ENCODE data around the gene STAMBPL1.
A peak's percentile ranks its signal among the peaks of the same experiment; 100 is the strongest.
"Not testable (repeated sequence)": the region's sequence is repeated elsewhere in the genome, so short reads cannot be mapped to it uniquely, and the experiment has no call there.

Gene STAMBPL1

DNA sequence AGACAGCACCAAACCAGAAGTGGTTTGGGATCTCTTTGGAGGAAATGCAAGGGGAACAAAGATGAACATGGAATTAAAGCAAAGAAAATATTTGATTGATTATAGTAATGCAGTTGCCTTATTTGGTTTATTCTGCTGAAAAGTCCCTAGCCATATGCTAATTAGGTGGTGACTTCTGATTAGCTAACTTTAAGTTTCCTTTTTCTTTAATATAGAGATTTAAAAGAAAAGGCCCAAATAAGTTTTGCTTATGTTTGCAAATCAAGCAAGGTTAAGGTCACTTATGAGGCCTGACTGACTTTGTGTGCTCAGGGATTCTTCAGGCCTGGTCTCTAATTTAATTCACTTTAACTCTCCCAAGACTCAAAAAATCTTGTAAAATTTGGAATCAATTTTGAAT is 22.2 kb upstream of the STAMBPL1 start:
- DNase-seq (ENCODE audit: low read depth), result no peak

DNA sequence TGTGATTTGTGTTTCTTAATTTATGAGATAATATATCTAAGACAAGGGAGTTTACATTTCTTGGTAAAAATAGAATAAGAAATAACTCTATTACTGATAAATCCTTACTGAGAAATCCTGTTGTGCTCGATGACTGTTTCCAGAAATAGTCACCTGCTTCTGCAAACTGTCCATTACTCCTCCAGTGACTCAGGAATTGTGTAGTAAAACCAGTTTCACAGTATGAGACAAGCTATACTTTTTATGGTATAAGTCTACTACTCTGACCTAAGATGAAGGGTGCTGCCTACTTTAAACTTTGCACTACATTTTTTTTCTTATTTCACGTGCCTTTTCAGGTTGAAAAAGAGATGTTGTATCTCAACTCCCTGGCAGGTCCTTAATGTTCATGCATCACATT is 21.6 kb upstream of the STAMBPL1 start:
- no peak for DNase-seq (ENCODE audit: low read depth)

GRCh38 chr10:88861036-88861435 is 19.0 kb upstream of the STAMBPL1 start:
- DNase-seq (ENCODE audit: low read depth), result no peak

- no peak for DNase-seq (ENCODE audit: low read depth)
These were observed 14.7 kb upstream of the STAMBPL1 start for GRCh38 chr10:88865281-88865876.

GRCh38 chr10:88866454-88866853 is 13.6 kb upstream of the STAMBPL1 start:
- DNase-seq (ENCODE audit: low read depth), result no peak

- no peak for DNase-seq (ENCODE audit: low read depth)
These were observed 10.0 kb upstream of the STAMBPL1 start for GRCh38 chr10:88870089-88870488.

- DNase-seq (ENCODE audit: low read depth), result no peak
These were observed 6.3 kb upstream of the STAMBPL1 start for GRCh38 chr10:88873757-88874156.

- DNase-seq (ENCODE audit: low read depth), result no peak
These were observed 5.8 kb upstream of the STAMBPL1 start for GRCh38 chr10:88874281-88874680.

- no peak for DNase-seq (ENCODE audit: low read depth)
These were observed 5.0 kb upstream of the STAMBPL1 start for GRCh38 chr10:88875081-88875480.

- DNase-seq (ENCODE audit: low read depth), result no peak
These were observed 2.7 kb upstream of the STAMBPL1 start for GRCh38 chr10:88877298-88877697.

- DNase-seq (ENCODE audit: low read depth), result peak; percentile 67
These were observed 434 bp downstream of the STAMBPL1 start for GRCh38 chr10:88880282-88881076.

DNA sequence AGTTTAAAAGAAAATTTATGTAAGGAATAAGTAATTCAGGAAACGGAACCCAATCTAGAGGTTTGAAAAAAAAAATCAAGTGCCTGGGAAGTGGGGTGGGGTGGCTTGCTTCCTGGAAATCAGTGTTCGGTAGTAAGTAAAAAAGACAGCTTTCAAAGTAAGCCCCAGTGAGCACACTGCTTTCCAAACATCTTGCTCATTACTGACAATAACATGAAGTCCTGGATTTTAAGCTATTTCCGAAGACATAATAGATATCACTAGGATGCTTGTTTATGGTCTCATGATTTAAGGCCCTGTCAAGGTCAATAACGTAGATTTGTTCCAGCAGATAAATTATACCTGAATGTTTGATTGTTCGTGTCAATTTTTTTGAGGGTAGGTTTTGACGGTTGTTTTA is 1.3 kb downstream of the STAMBPL1 start:
- no peak for DNase-seq (ENCODE audit: low read depth)

DNA sequence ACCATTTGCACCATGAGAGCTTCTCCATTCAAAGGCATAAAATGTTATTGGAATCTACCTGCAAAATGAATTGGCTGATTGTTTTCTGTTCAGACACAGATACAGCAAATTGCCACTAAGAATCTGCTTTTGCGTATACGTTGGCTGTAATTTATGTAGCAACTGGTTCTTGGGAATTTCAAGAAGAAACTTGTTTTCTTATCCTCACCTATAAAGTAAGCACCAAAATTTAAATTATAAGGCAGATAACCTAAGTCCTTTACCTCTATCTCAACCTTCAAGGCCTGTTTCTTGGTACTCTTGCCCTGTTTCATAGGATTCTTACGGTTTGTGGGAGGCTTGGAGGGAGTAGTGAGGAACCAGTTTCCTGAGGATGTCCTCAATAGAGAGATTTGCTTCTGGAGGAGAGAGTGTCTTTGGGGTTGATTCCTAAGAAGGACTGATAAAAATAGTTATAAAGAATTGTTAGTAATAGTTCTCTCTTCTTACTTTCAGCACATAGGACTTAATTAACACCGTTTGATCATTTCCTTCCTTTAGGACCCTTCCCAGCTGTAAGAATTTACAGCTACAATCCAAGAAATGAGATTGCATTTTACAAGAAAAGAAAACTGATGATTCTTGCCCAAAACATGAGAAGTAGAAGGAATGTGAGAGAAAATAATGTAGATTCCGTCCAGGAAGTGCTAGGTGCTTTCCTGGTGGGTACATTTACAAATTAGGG is 2.0 kb downstream of the STAMBPL1 start:
- DNase-seq (ENCODE audit: low read depth), result no peak

DNA sequence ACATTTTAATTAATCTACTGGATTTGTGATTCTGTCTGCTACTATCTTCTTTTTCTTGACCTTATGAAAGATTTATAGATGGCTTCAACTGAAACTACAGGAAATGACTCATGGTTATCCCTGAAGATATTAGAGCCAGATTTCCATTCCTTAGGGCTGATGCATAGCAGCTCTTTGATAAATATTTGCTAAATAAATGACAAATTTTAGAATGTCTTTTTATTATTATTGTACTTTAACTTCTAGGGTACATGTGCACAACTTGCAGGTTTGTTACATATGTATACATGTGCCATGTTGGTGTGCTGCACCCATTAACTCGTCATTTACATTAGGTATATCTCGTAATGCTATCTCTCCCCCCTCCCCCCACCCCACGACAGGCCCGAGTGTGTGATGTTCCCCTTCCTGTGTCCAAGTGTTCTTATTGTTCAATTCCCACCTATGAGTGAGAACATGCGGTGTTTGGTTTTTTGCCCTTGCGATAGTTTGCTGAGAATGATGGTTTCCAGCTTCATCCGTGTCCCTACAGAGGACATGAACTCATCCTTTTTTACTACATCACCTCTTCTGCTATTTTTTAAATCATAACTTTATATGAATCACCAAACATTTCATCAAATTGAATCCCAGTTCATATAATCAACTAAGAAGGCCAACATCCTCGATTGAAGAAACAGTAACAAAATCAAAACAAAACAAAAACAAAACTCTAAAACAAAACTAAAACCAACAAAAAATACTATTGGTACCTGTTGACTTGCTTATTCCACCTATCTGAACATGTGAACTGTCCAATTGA is 2.8 kb downstream of the STAMBPL1 start:
- DNase-seq (ENCODE audit: low read depth), result not testable (repeated sequence)

DNA sequence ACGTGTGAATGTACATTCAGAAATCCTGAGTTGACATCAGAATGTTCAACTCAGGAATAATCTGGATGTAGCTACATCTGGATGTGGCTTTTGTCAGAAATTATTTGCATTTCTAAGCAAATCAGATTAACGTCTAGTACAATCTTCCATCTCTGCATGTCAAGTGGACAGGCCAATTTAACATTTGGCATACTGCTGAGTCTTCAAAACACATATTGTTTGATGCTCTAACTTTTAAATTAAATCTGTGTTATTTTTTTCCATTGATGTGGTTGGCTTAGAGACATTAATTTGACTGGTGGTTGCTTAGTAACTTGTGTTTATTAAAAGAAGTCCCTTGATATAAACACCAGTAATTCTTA is 3.4 kb downstream of the STAMBPL1 start:
- no peak for DNase-seq (ENCODE audit: low read depth)

- DNase-seq (ENCODE audit: low read depth), result no peak
These were observed 6.5 kb downstream of the STAMBPL1 start for GRCh38 chr10:88886557-88886956.

DNA sequence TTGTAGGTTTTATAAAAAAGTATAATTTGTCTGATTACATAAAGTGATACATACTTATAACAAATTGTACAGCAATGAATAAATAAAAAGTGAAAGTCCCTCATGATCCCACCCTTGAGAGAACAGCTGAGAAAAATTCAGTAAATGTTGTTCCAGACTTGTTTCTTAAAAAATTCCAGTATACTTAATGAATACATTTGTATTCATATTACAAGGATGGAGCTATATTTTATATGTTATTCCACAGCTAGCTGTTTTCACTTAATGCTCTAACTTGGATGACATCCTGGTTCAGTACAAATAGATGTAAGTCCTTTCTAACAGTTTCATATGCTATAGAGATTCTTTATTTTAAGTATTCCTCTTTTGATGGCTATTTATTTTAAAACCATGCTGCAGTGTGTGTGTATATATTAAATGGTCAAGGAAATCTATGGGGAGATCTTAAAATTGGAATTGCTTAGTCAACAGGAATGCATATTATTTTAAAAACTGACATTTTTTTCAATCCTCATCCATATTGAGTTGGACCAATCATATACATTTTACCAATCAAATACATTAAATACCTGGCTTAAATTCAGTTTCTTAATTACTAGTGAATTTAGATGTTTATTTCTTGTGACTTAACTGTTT is 8.9 kb downstream of the STAMBPL1 start:
- DNase-seq (ENCODE audit: low read depth), result no peak

GRCh38 chr10:88889559-88890337 is 9.7 kb downstream of the STAMBPL1 start:
- DNase-seq (ENCODE audit: low read depth), result no peak

DNA sequence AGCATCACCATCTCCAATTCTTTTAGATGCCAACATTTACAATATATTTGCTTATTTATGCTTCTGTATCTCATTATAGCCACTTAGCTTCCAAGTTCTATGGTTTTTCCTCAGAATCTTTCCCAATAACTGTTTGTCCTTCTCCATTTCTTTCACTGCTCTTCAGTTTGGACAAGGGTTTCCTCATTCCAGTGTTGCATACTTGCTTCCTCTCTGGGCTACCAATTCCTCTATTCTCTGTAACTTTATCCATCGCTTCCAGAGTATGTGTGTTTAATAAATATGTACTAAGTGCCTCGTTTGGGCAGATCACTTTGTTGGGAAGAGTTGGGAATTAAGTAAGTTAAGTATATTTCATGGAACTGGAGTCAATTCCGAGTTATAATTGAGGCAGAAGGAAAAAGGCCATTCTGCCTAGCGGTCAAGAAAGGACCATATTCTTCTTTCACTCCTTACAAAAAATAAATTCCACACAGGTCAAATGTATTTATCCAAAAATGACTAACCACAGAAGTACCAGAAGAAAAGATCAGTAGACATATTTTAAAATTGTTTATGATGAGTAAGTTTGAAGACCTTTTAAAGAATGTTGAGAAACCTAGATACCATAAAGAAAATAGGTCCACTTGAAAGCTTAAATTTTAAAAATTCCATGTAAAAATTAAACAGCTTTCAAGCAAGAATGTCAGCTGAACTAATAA is 10.8 kb downstream of the STAMBPL1 start:
- DNase-seq (ENCODE audit: low read depth), result no peak

DNA sequence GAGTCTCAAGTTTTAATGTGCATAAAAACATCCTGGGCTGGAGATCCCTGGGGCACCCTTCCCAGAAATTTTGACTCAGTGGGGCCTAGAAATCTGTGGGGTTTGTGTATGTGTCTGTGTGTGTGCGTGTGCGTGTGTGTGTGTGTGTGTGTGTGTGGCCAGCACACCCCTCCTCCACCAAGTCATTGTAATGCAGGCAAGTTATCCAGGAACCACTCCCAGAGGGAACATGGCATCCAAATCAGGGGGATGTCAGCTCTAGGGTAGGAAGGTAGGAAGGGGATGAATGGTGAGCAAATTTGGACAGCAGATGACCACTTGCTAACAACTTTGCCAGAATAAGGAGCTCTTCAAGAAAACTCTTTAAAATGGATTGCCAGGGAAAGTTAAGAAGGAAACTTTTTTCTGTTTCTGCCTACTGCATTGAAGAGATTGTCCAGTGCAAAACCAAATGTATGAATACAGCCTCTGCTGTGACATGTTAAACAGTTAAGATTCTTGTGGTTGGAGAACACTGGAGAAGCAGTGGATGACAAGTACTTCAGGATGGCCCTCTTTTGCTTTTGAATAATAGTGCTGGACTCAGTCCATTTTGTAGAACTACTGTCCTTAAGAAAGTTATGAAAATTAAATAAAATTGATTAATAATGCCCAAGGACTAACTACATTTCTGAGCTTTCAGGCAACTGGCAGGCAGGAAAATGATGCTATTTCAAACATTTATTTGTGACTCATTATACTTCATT is 12.3 kb downstream of the STAMBPL1 start:
- no peak for DNase-seq (ENCODE audit: low read depth)
